NB4 (cell line): ENCODE measurements around the gene GTF2H1.

Experiments
- DNase-seq: peaks from one replicate; pipeline ENCODE4 v3.0.0; 2010; ENCODE audit warnings: low read depth
- H3K4me3 ChIP-seq: one replicate; pipeline ENCODE4 v1.5.1; 2011; ENCODE audit warnings: mild to moderate bottlenecking, low read depth, low read length, moderate library complexity
- CTCF ChIP-seq: IDR thresholded peaks from one replicate; pipeline ENCODE4 v1.5.1; 2012; ENCODE audit warnings: low read depth, low read length
- MAX ChIP-seq: IDR thresholded peaks from 2 replicates; pipeline ENCODE4 v1.6.1; 2011; ENCODE audit warnings: low read depth, low read length
- MYC ChIP-seq: IDR thresholded peaks from 2 replicates; pipeline ENCODE4 v1.6.1; 2011; ENCODE audit warnings: low read depth, low read length
- POLR2A ChIP-seq: IDR thresholded peaks from 2 replicates; pipeline ENCODE4 v1.6.1; 2011; ENCODE audit warnings: mild to moderate bottlenecking; ENCODE audit not compliant: insufficient read length; ENCODE audit errors: extremely low read depth

Gene GTF2H1

GRCh38 chr11:18364495-18365073, 42.2 kb downstream of the GTF2H1 start:
- no peak overlapping the region for H3K4me3 ChIP-seq
- no peak for TF ChIP-seq MYC
- no peak for TF ChIP-seq MAX
- TF ChIP-seq POLR2A = no peak
- TF ChIP-seq CTCF = no peak
- DNase-seq = no peak

GRCh38 chr11:18365741-18366140, 43.4 kb downstream of the GTF2H1 start:
- DNase-seq = no peak
- H3K4me3 ChIP-seq = no peak overlapping the region
- no peak for TF ChIP-seq MYC
- no peak for TF ChIP-seq MAX
- TF ChIP-seq CTCF = no peak
- no peak for TF ChIP-seq POLR2A

GRCh38 chr11:18366286-18366685, 43.9 kb downstream of the GTF2H1 start:
- no peak for DNase-seq
- TF ChIP-seq MAX (no peak), POLR2A (no peak), CTCF (no peak), MYC (no peak)

GRCh38 chr11:18367431-18367830, 45.1 kb downstream of the GTF2H1 start:
- TF ChIP-seq CTCF (no peak), MAX (no peak), POLR2A (no peak), MYC (no peak)
- no peak for DNase-seq
- H3K4me3 ChIP-seq = no peak overlapping the region

More at GRCh38 chr11:18366286-18366685, 43.9 kb downstream of the GTF2H1 start:
- H3K4me3 ChIP-seq = no peak overlapping the region

- DNase-seq = no peak
- no peak overlapping the region for H3K4me3 ChIP-seq
- no peak for TF ChIP-seq CTCF
- no peak for TF ChIP-seq MAX
- no peak for TF ChIP-seq MYC
- TF ChIP-seq POLR2A = no peak
Measured at GRCh38 chr11:18368221-18368620, 45.9 kb downstream of the GTF2H1 start.

- no peak for TF ChIP-seq MAX
- H3K4me3 ChIP-seq = no peak overlapping the region
- DNase-seq = no peak
Measured at GRCh38 chr11:18369398-18369797, 47.0 kb downstream of the GTF2H1 start.
